ENCODE data around the gene GAPT. TPM values are rescaled to one million over a fixed set of nuclear protein-coding genes. Genes with fewer than 3 reads are reported as not detected.

Gene GAPT
- not detected in 2 replicates for total RNA-seq
- long read RNA-seq: 0 reads

GRCh38 chr5:58491216-58491892 is at the start of gene GAPT:
Gene GAPT, plus strand, starts transcription at chr5:58491435. Its CDS starts 3,102 bp downstream, at chr5:58494537.
- TF ChIP-seq CTCF (IDR thresholded peaks at IDR 0.05): no peak
- Mint-ChIP-seq H3K27ac (ENCODE audit: unreplicated experiment) (no peak within 1 kb of the TSS), H3K27me3 (ENCODE audit: unreplicated experiment) (peaks cover 68% of the 10 kb centered on the region), H3K4me1 (ENCODE audit: unreplicated experiment) (no peaks in the 10 kb centered on the region), H3K4me3 (ENCODE audit: unreplicated experiment) (no peak within 1 kb of the TSS), H3K36me3 (ENCODE audit: unreplicated experiment) (no peaks in the 10 kb centered on the region), H3K9me3 (ENCODE audit: unreplicated experiment) (no peaks in the 10 kb centered on the region)
- DNase-seq (ENCODE audit: extremely low spot score, unreplicated experiment): no peak

GRCh38 chr5:58444805-58445204 is 46.4 kb upstream of the GAPT start:
- H3K4me3 Mint-ChIP-seq (ENCODE audit: unreplicated experiment): no peak overlapping the region
- DNase-seq (ENCODE audit: extremely low spot score, unreplicated experiment): no peak
- H3K9me3 Mint-ChIP-seq (ENCODE audit: unreplicated experiment): no peaks in the 10 kb centered on the region
- H3K27ac Mint-ChIP-seq (ENCODE audit: unreplicated experiment): no peak overlapping the region
- H3K27me3 Mint-ChIP-seq (ENCODE audit: unreplicated experiment): no peaks in the 10 kb centered on the region
- peaks cover 4% of the 10 kb centered on the region for H3K4me1 Mint-ChIP-seq (ENCODE audit: unreplicated experiment)
- no peaks in the 10 kb centered on the region for H3K36me3 Mint-ChIP-seq (ENCODE audit: unreplicated experiment)
- TF ChIP-seq CTCF (IDR thresholded peaks at IDR 0.05): no peak

- Mint-ChIP-seq H3K9me3 (ENCODE audit: unreplicated experiment) (no peaks in the 10 kb centered on the region), H3K36me3 (ENCODE audit: unreplicated experiment) (peaks cover 2% of the 10 kb centered on the region), H3K4me3 (ENCODE audit: unreplicated experiment) (no peak overlapping the region), H3K27me3 (ENCODE audit: unreplicated experiment) (no peaks in the 10 kb centered on the region), H3K27ac (ENCODE audit: unreplicated experiment) (no peak overlapping the region), H3K4me1 (ENCODE audit: unreplicated experiment) (peaks cover 4% of the 10 kb centered on the region)
- no peak for DNase-seq (ENCODE audit: extremely low spot score, unreplicated experiment)
- no peak for TF ChIP-seq CTCF (IDR thresholded peaks at IDR 0.05)
Observed at GRCh38 chr5:58446024-58446423, 45.2 kb upstream of the GAPT start.

- Mint-ChIP-seq H3K27me3 (ENCODE audit: unreplicated experiment) (no peaks in the 10 kb centered on the region), H3K4me1 (ENCODE audit: unreplicated experiment) (peaks cover 11% of the 10 kb centered on the region), H3K9me3 (ENCODE audit: unreplicated experiment) (no peaks in the 10 kb centered on the region), H3K36me3 (ENCODE audit: unreplicated experiment) (peaks cover 7% of the 10 kb centered on the region), H3K27ac (ENCODE audit: unreplicated experiment) (no peak overlapping the region), H3K4me3 (ENCODE audit: unreplicated experiment) (no peak overlapping the region)
- TF ChIP-seq CTCF (IDR thresholded peaks at IDR 0.05): no peak
- no peak for DNase-seq (ENCODE audit: extremely low spot score, unreplicated experiment)
Observed at GRCh38 chr5:58447226-58447625, 44.0 kb upstream of the GAPT start.

GRCh38 chr5:58450018-58450417 is 41.2 kb upstream of the GAPT start:
- TF ChIP-seq CTCF (IDR thresholded peaks at IDR 0.05): no peak
- Mint-ChIP-seq H3K9me3 (ENCODE audit: unreplicated experiment) (no peaks in the 10 kb centered on the region), H3K4me1 (ENCODE audit: unreplicated experiment) (peaks cover 39% of the 10 kb centered on the region), H3K27me3 (ENCODE audit: unreplicated experiment) (no peaks in the 10 kb centered on the region), H3K4me3 (ENCODE audit: unreplicated experiment) (no peak overlapping the region), H3K27ac (ENCODE audit: unreplicated experiment) (no peak overlapping the region), H3K36me3 (ENCODE audit: unreplicated experiment) (peaks cover 34% of the 10 kb centered on the region)
- DNase-seq (ENCODE audit: extremely low spot score, unreplicated experiment): no peak
